ENCODE data around the gene CPNE5. TPM values are rescaled to one million over a fixed set of nuclear protein-coding genes. Genes with fewer than 3 reads are reported as not detected.

The CPNE5 gene
- total RNA-seq, 1 donor: not detected

GRCh38 chr6:36757206-36757605 lies 82.0 kb downstream of the CPNE5 start:
- no peaks in the 10 kb centered on the region for H3K27me3 ChIP-seq (ENCODE audit: insufficient read depth, low read length)
- no peak overlapping the region for H2AFZ ChIP-seq (ENCODE audit: low read length)
- no peak overlapping the region for H3K4me3 ChIP-seq (ENCODE audit: insufficient read depth, low read length)
- H3K9me3 ChIP-seq (ENCODE audit: low read depth, low read length): no peaks in the 10 kb centered on the region
- no peaks in the 10 kb centered on the region for H3K4me1 ChIP-seq (ENCODE audit: insufficient read depth, low read length)
- no peaks in the 10 kb centered on the region for H3K36me3 ChIP-seq (ENCODE audit: insufficient read depth, low read length)
- no peak for TF ChIP-seq CTCF (IDR thresholded peaks at IDR 0.05; ENCODE audit: extremely low read depth, low read depth, low read length)
- DNase-seq (ENCODE audit: insufficient read length, low spot score, missing footprints): peak; percentile 47
- H3K4me2 ChIP-seq (ENCODE audit: insufficient read depth, low read length): no peak overlapping the region
- H3K27ac ChIP-seq (ENCODE audit: low read depth, low read length): no peak overlapping the region
- H4K20me1 ChIP-seq (ENCODE audit: insufficient read depth, low read length): no peaks in the 10 kb centered on the region
- H3K79me2 ChIP-seq (ENCODE audit: insufficient read depth, low read length): no peaks in the 10 kb centered on the region

DNA sequence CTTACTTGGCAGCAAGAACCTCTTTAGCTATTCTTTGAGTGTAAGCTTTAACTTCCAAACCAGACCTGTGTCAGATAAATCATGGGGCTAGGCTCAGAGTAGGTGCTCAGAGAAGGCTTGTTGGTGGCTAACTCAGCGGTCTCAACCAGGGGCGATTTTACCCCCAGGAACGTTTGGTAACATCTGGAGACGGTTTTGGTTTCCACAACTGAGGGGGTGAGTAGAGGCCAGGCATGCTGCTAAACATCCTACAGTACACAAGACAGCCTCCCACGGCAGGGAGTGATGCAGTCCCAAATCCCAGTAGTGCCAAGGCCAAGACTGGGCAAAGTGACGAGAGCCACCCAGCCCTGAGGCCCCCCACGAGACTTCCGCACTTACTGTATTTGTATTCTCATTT lies 82.5 kb downstream of the CPNE5 start:
- Histone ChIP-seq H3K4me1 (ENCODE audit: insufficient read depth, low read length) (no peaks in the 10 kb centered on the region), H3K9me3 (ENCODE audit: low read depth, low read length) (no peaks in the 10 kb centered on the region), H3K4me2 (ENCODE audit: insufficient read depth, low read length) (no peak overlapping the region), H3K27ac (ENCODE audit: low read depth, low read length) (no peak overlapping the region), H3K27me3 (ENCODE audit: insufficient read depth, low read length) (no peaks in the 10 kb centered on the region), H4K20me1 (ENCODE audit: insufficient read depth, low read length) (no peaks in the 10 kb centered on the region), H2AFZ (ENCODE audit: low read length) (no peak overlapping the region), H3K36me3 (ENCODE audit: insufficient read depth, low read length) (no peaks in the 10 kb centered on the region), H3K4me3 (ENCODE audit: insufficient read depth, low read length) (no peak overlapping the region), H3K79me2 (ENCODE audit: insufficient read depth, low read length) (no peaks in the 10 kb centered on the region)
- DNase-seq (ENCODE audit: insufficient read length, low spot score, missing footprints): no peak
- TF ChIP-seq CTCF (IDR thresholded peaks at IDR 0.05; ENCODE audit: extremely low read depth, low read depth, low read length): no peak

- no peak for TF ChIP-seq CTCF (IDR thresholded peaks at IDR 0.05; ENCODE audit: extremely low read depth, low read depth, low read length)
- Histone ChIP-seq H2AFZ (ENCODE audit: low read length) (no peak overlapping the region), H3K4me2 (ENCODE audit: insufficient read depth, low read length) (no peak overlapping the region), H3K9me3 (ENCODE audit: low read depth, low read length) (no peaks in the 10 kb centered on the region), H4K20me1 (ENCODE audit: insufficient read depth, low read length) (no peaks in the 10 kb centered on the region), H3K27me3 (ENCODE audit: insufficient read depth, low read length) (no peaks in the 10 kb centered on the region), H3K36me3 (ENCODE audit: insufficient read depth, low read length) (no peaks in the 10 kb centered on the region), H3K27ac (ENCODE audit: low read depth, low read length) (no peak overlapping the region), H3K4me3 (ENCODE audit: insufficient read depth, low read length) (no peak overlapping the region), H3K4me1 (ENCODE audit: insufficient read depth, low read length) (no peaks in the 10 kb centered on the region), H3K79me2 (ENCODE audit: insufficient read depth, low read length) (no peaks in the 10 kb centered on the region)
- peak; percentile 21 for DNase-seq (ENCODE audit: insufficient read length, low spot score, missing footprints)
These were observed 83.6 kb downstream of the CPNE5 start for GRCh38 chr6:36755435-36756348.

- TF ChIP-seq CTCF (IDR thresholded peaks at IDR 0.05; ENCODE audit: extremely low read depth, low read depth, low read length): no peak
- Histone ChIP-seq H4K20me1 (ENCODE audit: insufficient read depth, low read length) (no peaks in the 10 kb centered on the region), H3K36me3 (ENCODE audit: insufficient read depth, low read length) (no peaks in the 10 kb centered on the region), H2AFZ (ENCODE audit: low read length) (no peak overlapping the region), H3K4me3 (ENCODE audit: insufficient read depth, low read length) (no peak overlapping the region), H3K79me2 (ENCODE audit: insufficient read depth, low read length) (no peaks in the 10 kb centered on the region), H3K4me2 (ENCODE audit: insufficient read depth, low read length) (no peak overlapping the region), H3K9me3 (ENCODE audit: low read depth, low read length) (no peaks in the 10 kb centered on the region), H3K27ac (ENCODE audit: low read depth, low read length) (no peak overlapping the region), H3K27me3 (ENCODE audit: insufficient read depth, low read length) (no peaks in the 10 kb centered on the region), H3K4me1 (ENCODE audit: insufficient read depth, low read length) (no peaks in the 10 kb centered on the region)
- DNase-seq (ENCODE audit: insufficient read length, low spot score, missing footprints): peak; percentile 34
These were observed 84.4 kb downstream of the CPNE5 start for GRCh38 chr6:36754582-36755434.
